K562 (cell line): Measurements from ENCODE around the gene CLDND1. TPM values are rescaled to one million over a fixed set of nuclear protein-coding genes. Genes with fewer than 3 reads are reported as not detected.

Source experiments
- ATAC-seq: fragments of 200-7000 bp; cut with Tn5 transposase; 3 replicates; pipeline ENCODE4 v1.9.1; 2020; ENCODE audit warnings: moderate library complexity
- BruUV-seq: library from RNA; stranded (reverse); fragments of 400-500 nt; replicated peaks from 2 replicates; lab custom pipeline; 2021; lab: Mats Ljungman, UMichigan
- CTCF ChIA-PET: fragments of 300-600 bp; formaldehyde crosslinking; extraction: SDS; loops from one replicate; lab custom pipeline; 2021; ENCODE audit warnings: low intra/inter-chr PET ratio; lab: Yijun Ruan, JAX
- POLR2A ChIA-PET: fragments of 300-600, 350-650 bp; sonication (Branson Sonifier 250); formaldehyde crosslinking; extraction: SDS; loops from one replicate; lab custom pipeline; 2021; ENCODE audit warnings: antibody characterized with exemption, inconsistent platforms; lab: Yijun Ruan, JAX
- DNase-seq, 4 experiments: peaks; one replicate each; pipeline versions ENCODE4 v3.0.0 to v3.0.0-alpha.2; 2011 to 2018; ENCODE audit warnings: low spot score in 3 of 4, mixed read lengths in 3 of 4; ENCODE audit errors: extremely low read depth in 1 of 4
- FAIRE-seq: peaks from 2 replicates; lab custom pipeline; 2011; peaks lifted over from hg19 to GRCh38; lab: Jason Lieb, UNC
- H2AFZ ChIP-seq: 2 replicates; pipeline ENCODE4 v1.6.0; 2011; ENCODE audit warnings: low read depth, low read length, control low read depth, inconsistent platforms
- H3K27ac ChIP-seq: fragments of 200-600 bp; 3 replicates; pipeline ENCODE4 v1.8.0; 2011; ENCODE audit warnings: low read depth, mild to moderate bottlenecking, control low read depth, inconsistent platforms, low read length, moderate library complexity, mixed read lengths; ENCODE audit errors: extremely low read depth
- H3K27me3 ChIP-seq, 2 experiments: fragments of 300-600 bp in 1 of 2; 2 replicates in 1 of 2; 3 replicates in 1 of 2; pipeline versions ENCODE4 v1.6.0 to v1.8.0; 2011; ENCODE audit warnings: inconsistent platforms in 2 of 2, low read length in 2 of 2, mild to moderate bottlenecking in 1 of 2, mixed read lengths in 1 of 2, moderate library complexity in 1 of 2; ENCODE audit not compliant: control insufficient read depth in 2 of 2, insufficient read depth in 2 of 2
- H3K36me3 ChIP-seq: fragments of 300-600 bp; 3 replicates; pipeline ENCODE4 v1.8.0; 2011; ENCODE audit warnings: mild to moderate bottlenecking, low read length, inconsistent platforms; ENCODE audit not compliant: control insufficient read depth, insufficient read depth
- H3K4me1 ChIP-seq, 2 experiments: fragments of 200-600 bp in 1 of 2; replicated peaks in 1 of 2; 2 replicates in 1 of 2; 3 replicates in 1 of 2; pipeline versions ENCODE4 v1.5.1 to v1.8.0; 2011; ENCODE audit warnings: inconsistent platforms in 2 of 2, low read length in 2 of 2, mild to moderate bottlenecking in 1 of 2, mixed read lengths in 1 of 2, moderate library complexity in 1 of 2; ENCODE audit not compliant: control insufficient read depth in 2 of 2, insufficient read depth in 2 of 2
- H3K4me2 ChIP-seq: 2 replicates; pipeline ENCODE4 v1.6.1; 2011; ENCODE audit warnings: low read length, control low read depth, inconsistent platforms, mixed read lengths; ENCODE audit not compliant: insufficient read depth
- H3K4me3 ChIP-seq: fragments of 200-600 bp; sonication (generic), shearing (Covaris generic); 2 replicates; pipeline ENCODE4 v1.5.1; 2016; ENCODE audit warnings: control low read depth, inconsistent platforms
- H3K79me2 ChIP-seq: fragments of 200-600 bp; 3 replicates; pipeline ENCODE4 v1.8.0; 2011; ENCODE audit warnings: low read length, inconsistent platforms; ENCODE audit not compliant: control insufficient read depth, insufficient read depth
- H3K9ac ChIP-seq, 2 experiments: 2 replicates each; pipeline versions ENCODE4 v1.6.0 to v1.6.1; 2011; ENCODE audit warnings: low read depth in 2 of 2, low read length in 2 of 2, control low read depth in 1 of 2, inconsistent platforms in 1 of 2, mild to moderate bottlenecking in 1 of 2, mixed read lengths in 1 of 2; ENCODE audit not compliant: insufficient read depth in 1 of 2
- H3K9me1 ChIP-seq: one replicate; pipeline ENCODE4 v1.6.0; 2011; ENCODE audit warnings: inconsistent platforms, mild to moderate bottlenecking, low read length, moderate library complexity; ENCODE audit not compliant: control insufficient read depth, insufficient read depth
- H3K9me3 ChIP-seq: replicated peaks from 2 replicates; pipeline ENCODE4 v1.5.1; 2011; ENCODE audit warnings: low read depth, low read length, inconsistent platforms; ENCODE audit not compliant: control insufficient read depth, insufficient read depth
- H4K20me1 ChIP-seq: replicated peaks from 2 replicates; pipeline ENCODE4 v1.6.1; 2011; ENCODE audit warnings: low read length, inconsistent platforms, mixed read lengths; ENCODE audit not compliant: control insufficient read depth, insufficient read depth
- CREB1 ChIP-seq, 2 experiments: sonication (generic) in 1 of 2; formaldehyde crosslinking in 1 of 2; IDR thresholded peaks; 2 replicates each; pipeline versions ENCODE4 v1.6.1 to v1.8.0; 2012 to 2022; ENCODE audit warnings: inconsistent platforms in 1 of 2, mild to moderate bottlenecking in 1 of 2, missing genetic modification reagents in 1 of 2, moderate library complexity in 1 of 2
- ELF1 ChIP-seq: fragments of 200-800 bp; sonication (Bioruptor generic); IDR thresholded peaks from 2 replicates; pipeline ENCODE4 v1.6.1; 2016; ENCODE audit warnings: missing genetic modification characterization, missing compliant biosample characterization
- GTF2A2 ChIP-seq: IDR thresholded peaks from 2 replicates; pipeline ENCODE4 v1.6.1; 2016; ENCODE audit warnings: mild to moderate bottlenecking, missing genetic modification characterization, missing compliant biosample characterization
- HMG20B ChIP-seq: fragments of 250-450 bp; sonication (Bioruptor Pico); IDR thresholded peaks from 2 replicates; pipeline ENCODE4 v1.5.0; 2021; ENCODE audit warnings: mild to moderate bottlenecking
- WGBS: fragments of 100-300 bp; shearing (Covaris generic); methylation state at CpG from one replicate; pipeline ENCODE4 v1.1.6; 2016; ENCODE audit warnings: low coverage, mixed read lengths; ENCODE audit not compliant: insufficient coverage; ENCODE audit errors: missing lambda C conversion rate; 5-methylcytosine and 5-hydroxymethylcytosine counted together
- in situ Hi-C: fragments of 300-500 bp; cut with MboI; formaldehyde crosslinking; loops from 4 replicates; pipeline ENCODE4 v1.15.0; 2018; ENCODE audit warnings: inconsistent platforms, mixed read lengths
- intact Hi-C: fragments of 100-400 bp; cut with micrococcal nuclease; formaldehyde crosslinking; loops from 2 replicates; pipeline ENCODE4 v1.14.2; 2022
- polyA plus RNA-seq, 8 experiments: library from polyadenylated mRNA; depleted of rRNA in 4 of 8; stranded (reverse) in 5 of 8; unstranded in 3 of 8; fragments of >200 nt; fragmentation: Nextera tagmentation in 2 of 8; fragmentation: Illumina TruSeq in 1 of 8; extraction: Ambion mirVana in 2 of 8; extraction: Trizol in 1 of 8; gene quantifications; 2 replicates each; pipeline versions ENCODE4 v1.2.1 to v1.2.3, GENCODE V29; 2011 to 2014; ENCODE audit warnings: inconsistent platforms in 1 of 8, missing spikeins in 1 of 8
- total RNA-seq, 7 experiments: library from RNA; depleted of rRNA in 6 of 7; stranded (reverse); fragments of >200 nt in 6 of 7; fragmentation: Illumina TruSeq in 2 of 7; extraction: Trizol in 2 of 7; gene quantifications; 2 replicates each; pipeline versions ENCODE4 v1.2.1 to v1.2.3, GENCODE V29; 2011 to 2021; ENCODE audit warnings: low replicate concordance in 1 of 7
- TF ChIP-seq, protein P1 (sequence below): fragments of 450-650 bp; formaldehyde crosslinking; IDR thresholded peaks from 2 replicates; pipeline ENCODE4 v1.4.0; 2020; ENCODE audit warnings: mild to moderate bottlenecking
- TF ChIP-seq, protein P2 (sequence below): fragments of 250-450 bp; sonication (Bioruptor Pico); IDR thresholded peaks from 2 replicates; pipeline ENCODE4 v1.4.0; 2020; ENCODE audit warnings: mild to moderate bottlenecking, moderate library complexity
- TF ChIP-seq, protein P3 (sequence below): sonication (generic); formaldehyde crosslinking; IDR thresholded peaks from 2 replicates; pipeline ENCODE4 v1.8.1; 2023; ENCODE audit warnings: mild to moderate bottlenecking, missing genetic modification reagents
- TF ChIP-seq, protein P4 (sequence below), 2 experiments: fragments of 450-650 bp in 1 of 2; sonication (generic) in 1 of 2; formaldehyde crosslinking in 1 of 2; IDR thresholded peaks in 1 of 2; conservative IDR thresholded peaks in 1 of 2; 2 replicates each; pipeline versions ENCODE4 v1.6.1 to v1.8.1; 2016 to 2023; ENCODE audit warnings: mild to moderate bottlenecking in 2 of 2, moderate library complexity in 2 of 2, inconsistent platforms in 1 of 2, missing genetic modification reagents in 1 of 2

CLDND1 gene
- total and polyA plus RNA-seq, 9 of the 15 experiments (the other 6 are each of a cell fraction or from before 2014, with no cell fraction given) = 29.2 to 141 (median 60.7) TPM

DNA sequence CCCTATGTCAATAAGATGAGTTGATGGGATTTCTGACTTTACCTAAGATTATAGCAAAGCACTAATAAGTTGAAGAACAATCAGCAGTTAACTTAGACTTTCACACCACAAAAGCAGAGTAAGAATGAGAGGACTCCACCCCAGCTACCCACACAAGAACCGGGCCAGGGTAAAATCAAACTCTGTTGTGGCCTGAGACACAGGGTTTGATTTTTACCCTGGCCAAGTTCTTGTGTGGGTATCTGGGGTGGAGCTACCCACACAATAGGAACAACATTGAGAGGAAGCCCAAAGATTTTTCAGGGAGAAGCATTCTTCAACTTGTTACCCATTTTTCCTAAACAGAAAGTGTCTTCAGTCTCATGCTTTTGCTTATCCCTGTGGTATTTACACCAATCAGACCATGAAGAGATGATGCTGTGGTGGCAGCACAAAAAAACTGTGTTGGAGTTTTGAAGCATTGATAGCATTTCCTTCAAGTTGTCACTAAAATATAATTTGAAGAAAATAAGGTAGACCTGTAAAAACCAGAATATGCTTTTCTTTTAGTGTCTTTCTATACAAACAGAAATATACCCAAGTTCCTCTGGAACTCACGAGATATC, 45.1 kb upstream of the CLDND1 start (continued):
- TF ChIP-seq, protein P1, sequence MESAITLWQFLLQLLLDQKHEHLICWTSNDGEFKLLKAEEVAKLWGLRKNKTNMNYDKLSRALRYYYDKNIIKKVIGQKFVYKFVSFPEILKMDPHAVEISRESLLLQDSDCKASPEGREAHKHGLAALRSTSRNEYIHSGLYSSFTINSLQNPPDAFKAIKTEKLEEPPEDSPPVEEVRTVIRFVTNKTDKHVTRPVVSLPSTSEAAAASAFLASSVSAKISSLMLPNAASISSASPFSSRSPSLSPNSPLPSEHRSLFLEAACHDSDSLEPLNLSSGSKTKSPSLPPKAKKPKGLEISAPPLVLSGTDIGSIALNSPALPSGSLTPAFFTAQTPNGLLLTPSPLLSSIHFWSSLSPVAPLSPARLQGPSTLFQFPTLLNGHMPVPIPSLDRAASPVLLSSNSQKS (CRISPR knock-in tag) = no peak
- no peak for TF ChIP-seq ELF1 (tag)
- TF ChIP-seq, protein P2, sequence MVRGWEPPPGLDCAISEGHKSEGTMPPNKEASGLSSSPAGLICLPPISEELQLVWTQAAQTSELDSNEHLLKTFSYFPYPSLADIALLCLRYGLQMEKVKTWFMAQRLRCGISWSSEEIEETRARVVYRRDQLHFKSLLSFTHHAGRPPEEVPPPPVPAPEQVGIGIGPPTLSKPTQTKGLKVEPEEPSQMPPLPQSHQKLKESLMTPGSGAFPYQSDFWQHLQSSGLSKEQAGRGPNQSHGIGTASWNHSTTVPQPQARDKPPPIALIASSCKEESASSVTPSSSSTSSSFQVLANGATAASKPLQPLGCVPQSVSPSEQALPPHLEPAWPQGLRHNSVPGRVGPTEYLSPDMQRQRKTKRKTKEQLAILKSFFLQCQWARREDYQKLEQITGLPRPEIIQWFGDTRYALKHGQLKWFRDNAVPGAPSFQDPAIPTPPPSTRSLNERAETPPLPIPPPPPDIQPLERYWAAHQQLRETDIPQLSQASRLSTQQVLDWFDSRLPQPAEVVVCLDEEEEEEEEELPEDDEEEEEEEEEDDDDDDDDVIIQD (CRISPR knock-in tag) = no peak

DNA sequence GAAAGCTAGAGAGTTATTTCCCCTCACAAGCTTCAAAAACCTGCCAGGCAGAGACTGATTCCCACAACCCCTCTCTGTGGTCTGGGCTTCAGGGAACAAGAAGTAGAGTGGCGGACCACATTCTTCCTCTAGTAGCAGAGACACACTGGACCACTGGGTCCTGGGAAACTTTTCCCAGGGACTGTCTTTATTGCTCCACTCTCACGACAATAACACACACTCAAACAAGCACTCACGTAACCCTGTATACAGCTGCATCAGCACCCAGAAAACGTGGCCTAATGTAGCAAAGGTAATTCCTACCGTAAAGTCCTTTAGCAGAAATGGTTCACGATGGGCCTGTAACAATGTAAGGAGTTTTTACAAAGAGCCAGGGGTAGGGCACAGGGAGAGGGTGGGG, 43.1 kb upstream of the CLDND1 start:
- intact Hi-C loops = loop anchor here (2.0 kb wide), 1 partner anchor 49 kb away; no protein-coding TSS in a partner anchor
- H3K4me1 ChIP-seq = no peaks in the 10 kb centered on the region; a peak in 2 of 5 replicates
- in situ Hi-C loops = no loop called here

More for the DNA sequence above, 43.1 kb upstream of the CLDND1 start:
- TF ChIP-seq, protein P3, sequence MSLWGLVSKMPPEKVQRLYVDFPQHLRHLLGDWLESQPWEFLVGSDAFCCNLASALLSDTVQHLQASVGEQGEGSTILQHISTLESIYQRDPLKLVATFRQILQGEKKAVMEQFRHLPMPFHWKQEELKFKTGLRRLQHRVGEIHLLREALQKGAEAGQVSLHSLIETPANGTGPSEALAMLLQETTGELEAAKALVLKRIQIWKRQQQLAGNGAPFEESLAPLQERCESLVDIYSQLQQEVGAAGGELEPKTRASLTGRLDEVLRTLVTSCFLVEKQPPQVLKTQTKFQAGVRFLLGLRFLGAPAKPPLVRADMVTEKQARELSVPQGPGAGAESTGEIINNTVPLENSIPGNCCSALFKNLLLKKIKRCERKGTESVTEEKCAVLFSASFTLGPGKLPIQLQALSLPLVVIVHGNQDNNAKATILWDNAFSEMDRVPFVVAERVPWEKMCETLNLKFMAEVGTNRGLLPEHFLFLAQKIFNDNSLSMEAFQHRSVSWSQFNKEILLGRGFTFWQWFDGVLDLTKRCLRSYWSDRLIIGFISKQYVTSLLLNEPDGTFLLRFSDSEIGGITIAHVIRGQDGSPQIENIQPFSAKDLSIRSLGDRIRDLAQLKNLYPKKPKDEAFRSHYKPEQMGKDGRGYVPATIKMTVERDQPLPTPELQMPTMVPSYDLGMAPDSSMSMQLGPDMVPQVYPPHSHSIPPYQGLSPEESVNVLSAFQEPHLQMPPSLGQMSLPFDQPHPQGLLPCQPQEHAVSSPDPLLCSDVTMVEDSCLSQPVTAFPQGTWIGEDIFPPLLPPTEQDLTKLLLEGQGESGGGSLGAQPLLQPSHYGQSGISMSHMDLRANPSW = no peak
- TF ChIP-seq HMG20B (no peak), CREB1 (IDR thresholded peaks at IDR 0.05) (no peak), CREB1 (CRISPR knock-in tag; IDR thresholded peaks at IDR 0.05) (no peak), GTF2A2 (no peak)
- TF ChIP-seq, protein P4, sequence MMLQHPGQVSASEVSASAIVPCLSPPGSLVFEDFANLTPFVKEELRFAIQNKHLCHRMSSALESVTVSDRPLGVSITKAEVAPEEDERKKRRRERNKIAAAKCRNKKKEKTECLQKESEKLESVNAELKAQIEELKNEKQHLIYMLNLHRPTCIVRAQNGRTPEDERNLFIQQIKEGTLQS (IDR thresholded peaks at IDR 0.05) = no peak
- TF ChIP-seq, protein P4 (CRISPR knock-in tag; conservative IDR thresholded peaks at IDR 0.05) = no peak
- Histone ChIP-seq H3K9me1 (no peaks in the 10 kb centered on the region), H3K27ac (no peak overlapping the region), H3K36me3 (no peaks in the 10 kb centered on the region), H2AFZ (0 out of 2 replicates have a peak overlapping the region, but pooled peaks have one; percentile 32), H3K79me2 (no peaks in the 10 kb centered on the region), H3K27me3 (no peaks in the 10 kb centered on the region), H3K4me2 (no peak overlapping the region), H3K9ac (no peak overlapping the region), H3K4me3 (no peak overlapping the region), H3K9me3 (no peaks in the 10 kb centered on the region), H4K20me1 (no peaks in the 10 kb centered on the region)
- no peak for ATAC-seq
- ChIA-PET POLR2A (no interaction called here), CTCF (no interaction called here)
- no TSS peak for BruUV-seq
- FAIRE-seq = no peak
- 75% methylated on average over 4 of the region's 6 CpGs for WGBS
- no peak for DNase-seq
